GM18951 (cell line): ENCODE measurements around the gene PROSER2.
"Not testable (repeated sequence)": the region's sequence is repeated elsewhere in the genome, so short reads cannot be mapped to it uniquely, and the experiment has no call there.

Experiments used
- POLR2A ChIP-seq: IDR thresholded peaks from 4 replicates; pipeline ENCODE4 v1.6.1; 2011; ENCODE audit warnings: mild to moderate bottlenecking; ENCODE audit not compliant: insufficient read length, insufficient read depth; ENCODE audit errors: extremely low read depth
- in situ Hi-C: fragments of 300-500 bp; cut with MboI; formaldehyde crosslinking; loops from one replicate; pipeline ENCODE4 v1.12.0; 2022; ENCODE audit warnings: low sequenced_read_pairs, mixed read lengths, inconsistent platforms; ENCODE audit not compliant: unreplicated experiment

Gene PROSER2

DNA sequence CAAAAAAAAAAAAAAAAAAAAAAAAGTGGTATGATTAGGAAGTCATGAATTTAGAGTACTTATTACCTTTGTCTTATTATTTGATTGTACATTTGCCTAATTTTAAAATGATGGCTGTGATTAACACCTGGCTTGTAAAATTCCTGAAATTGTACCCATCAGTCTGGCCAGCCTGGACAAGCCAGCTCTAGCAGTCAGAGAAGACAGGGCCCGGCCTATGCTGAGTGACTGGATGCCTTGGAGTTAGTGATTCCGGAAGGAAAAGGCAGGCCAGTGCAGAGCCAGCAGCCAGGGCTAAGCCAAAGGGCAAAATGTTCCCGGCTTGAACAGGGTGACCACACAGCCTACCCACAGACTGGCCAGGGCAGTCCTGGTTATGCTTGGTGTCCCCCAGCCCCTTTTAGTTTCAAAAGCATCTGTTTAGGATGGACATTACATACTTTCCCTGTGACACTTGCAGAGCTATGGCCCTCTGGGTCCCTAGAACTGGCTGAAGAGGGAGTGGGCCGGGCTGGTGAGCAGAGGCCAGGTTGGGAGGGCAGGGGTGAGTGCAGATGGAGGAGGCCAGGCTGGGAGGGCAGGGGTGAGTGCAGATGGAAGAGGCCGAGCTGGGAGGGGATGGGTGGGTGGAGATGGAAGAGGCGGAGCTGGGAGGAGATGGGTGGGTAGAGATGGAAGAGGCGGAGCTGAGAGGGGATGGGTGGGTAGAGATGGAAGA is 61.7 kb downstream of the PROSER2 start:
- in situ Hi-C loops, result no loop called here
- no peak for TF ChIP-seq POLR2A

DNA sequence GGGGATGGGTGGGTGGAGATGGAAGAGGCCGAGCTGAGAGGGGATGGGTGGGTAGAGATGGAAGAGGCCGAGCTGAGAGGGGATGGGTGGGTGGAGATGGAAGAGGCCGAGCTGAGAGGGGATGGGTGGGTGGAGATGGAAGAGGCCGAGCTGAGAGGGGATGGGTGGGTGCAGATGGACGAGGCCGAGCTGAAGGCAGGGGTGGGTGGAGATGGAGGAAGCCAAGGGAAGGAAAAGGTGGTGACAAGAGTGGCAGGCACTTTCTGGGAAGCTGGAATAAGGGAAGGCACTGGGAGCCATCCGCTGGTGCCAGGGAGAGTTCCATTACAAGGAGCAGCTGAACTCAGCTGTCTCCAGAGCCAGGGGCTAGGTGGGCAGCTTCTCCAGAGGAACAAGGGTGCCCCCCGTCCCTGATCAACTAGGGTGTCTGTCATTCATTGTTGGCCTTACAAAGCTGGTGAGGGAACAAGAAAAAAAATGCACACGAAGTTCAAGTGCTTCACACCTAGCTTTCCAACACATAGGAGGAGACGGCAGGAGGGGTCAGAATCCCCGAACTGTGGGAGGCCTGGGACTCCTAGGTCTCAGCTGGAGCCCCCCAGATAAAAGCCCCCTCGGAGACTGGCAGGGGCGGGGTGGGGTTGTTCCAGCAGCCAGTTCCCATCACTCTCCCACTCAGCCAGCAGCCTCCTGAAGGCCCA is 62.4 kb downstream of the PROSER2 start:
- in situ Hi-C loops, result no loop called here
- no peak for TF ChIP-seq POLR2A

DNA sequence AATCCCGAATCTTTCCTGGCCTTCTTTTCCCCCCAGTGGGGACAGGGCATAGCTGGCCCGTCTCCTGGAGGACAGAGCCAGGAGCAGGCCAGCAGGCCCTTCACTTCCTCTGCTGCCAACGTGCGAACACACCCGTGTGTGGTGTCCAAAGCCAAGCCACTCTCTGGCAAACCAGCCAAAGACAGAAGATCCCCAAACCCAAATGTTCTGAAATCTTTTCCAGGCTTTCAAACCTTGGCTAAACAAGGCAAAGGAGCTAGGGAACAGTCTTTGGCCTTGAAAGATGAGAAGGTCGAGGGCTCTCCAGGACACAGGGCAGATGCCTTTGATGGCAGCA is 63.0 kb downstream of the PROSER2 start:
- no peak for TF ChIP-seq POLR2A
- in situ Hi-C loops, result no loop called here

DNA sequence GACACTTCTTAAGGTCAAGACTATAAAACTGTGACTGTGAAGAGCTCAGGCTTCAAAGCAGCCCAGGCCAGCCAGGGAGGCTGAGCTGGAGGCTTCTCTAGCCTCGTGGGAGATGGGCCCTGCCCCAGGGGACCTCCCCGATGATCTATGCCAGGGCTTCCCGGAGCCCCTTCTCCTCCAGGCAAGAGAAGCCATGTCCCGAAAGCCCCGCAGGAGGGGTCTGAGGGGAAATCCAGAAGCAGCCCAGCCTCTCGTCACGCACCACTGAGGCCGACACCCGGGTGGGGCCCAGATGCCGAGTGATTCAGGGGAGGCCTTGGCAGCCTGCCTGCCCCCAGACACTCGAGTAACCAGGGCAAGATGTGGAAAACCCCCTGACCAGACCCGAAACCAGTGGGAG is 63.7 kb downstream of the PROSER2 start:
- in situ Hi-C loops, result no loop called here
- no peak for TF ChIP-seq POLR2A

DNA sequence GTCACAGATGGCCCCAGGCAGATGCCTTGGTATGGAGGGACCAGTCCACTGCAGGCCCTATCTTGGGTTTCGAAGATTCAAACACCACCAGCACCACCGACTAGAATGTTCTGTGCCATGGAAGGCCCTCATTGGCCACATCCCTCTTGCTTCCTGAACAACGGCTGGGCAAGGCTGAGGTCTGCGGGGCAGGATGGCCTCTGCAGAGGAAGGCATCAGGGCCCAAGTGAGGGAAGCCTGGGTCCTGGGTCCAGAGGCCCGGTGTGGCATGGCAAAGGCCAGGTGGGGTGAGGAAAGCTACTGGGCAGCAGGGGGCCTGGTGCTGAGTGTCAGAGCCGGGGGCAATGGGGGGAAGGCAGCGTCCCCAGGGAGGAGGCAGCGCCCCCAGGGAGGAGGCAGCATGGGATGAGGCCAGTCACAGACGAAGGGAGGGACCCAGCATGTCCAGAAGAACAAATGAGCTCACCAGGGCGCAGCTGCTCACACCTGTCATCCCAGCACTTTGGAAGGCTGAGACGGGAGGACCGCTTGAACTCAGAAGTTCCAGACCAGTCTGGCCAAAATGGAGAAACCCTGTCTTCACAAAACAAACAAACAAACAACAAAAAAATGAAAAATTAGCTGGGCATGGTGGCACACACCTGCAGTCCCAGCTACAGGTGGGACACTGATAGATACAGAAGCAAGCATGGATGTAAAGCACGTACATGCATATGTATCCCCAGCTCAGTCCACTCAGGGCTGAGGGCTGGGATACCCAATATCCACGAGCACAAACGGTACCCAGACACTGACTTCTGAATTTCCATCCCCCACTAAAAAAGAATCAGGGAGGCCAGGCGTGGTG is 64.4 kb downstream of the PROSER2 start:
- TF ChIP-seq POLR2A, result no peak

DNA sequence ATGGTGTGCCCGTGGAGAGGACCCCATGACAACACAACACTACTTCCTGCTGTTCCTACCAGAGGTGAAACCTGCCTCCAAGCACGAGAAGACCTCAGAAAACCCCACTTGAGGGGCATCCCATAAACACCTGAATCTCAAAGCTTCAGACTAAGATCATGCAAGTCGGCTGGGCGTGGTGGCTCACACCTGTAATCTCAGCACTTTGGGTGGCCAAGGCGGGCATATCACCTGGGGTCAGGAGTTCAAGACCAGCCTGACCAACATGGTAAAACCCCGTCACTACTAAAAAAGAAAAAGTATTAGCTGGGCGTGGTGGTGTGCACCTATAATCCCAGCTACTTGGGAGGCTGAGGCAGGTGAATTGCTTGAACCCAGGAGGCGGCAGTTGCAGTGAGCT is 66.1 kb downstream of the PROSER2 start:
- in situ Hi-C loops, result not testable (repeated sequence)

More for the DNA sequence above, 64.4 kb downstream of the PROSER2 start:
- in situ Hi-C loops, result no loop called here

DNA sequence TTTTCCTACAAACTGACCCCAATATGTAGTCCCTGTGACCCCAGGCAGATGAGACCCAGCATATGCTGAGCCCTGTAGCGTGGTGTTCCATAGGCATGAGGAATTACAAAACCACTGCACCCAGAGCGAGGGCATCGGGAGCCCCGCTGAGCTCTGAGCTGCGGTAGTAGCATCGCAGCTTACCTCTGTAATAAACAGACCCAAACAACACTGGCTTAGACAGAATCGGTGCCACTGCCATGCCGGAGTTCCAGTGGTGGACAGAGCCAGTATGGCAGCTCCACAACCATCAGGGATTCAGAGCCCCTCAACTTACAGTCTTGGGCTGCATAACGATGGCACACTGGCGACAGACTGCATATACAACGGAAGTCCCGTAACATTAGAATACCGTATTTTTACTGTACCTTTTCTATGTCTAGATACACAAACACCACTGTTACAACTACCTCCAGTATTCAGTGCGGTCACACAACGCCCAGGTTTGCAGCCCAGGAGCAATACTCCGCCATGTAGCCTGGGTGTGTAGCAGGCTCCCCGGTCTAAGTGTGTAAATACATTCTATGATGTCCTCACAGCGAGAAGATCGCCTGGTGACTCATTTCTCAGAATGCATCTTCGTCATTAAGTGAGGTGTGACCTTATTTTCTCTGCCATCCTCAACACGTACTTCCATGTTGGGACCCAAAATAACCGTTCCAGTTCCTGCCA is 68.8 kb downstream of the PROSER2 start:
- in situ Hi-C loops, result no loop called here
- TF ChIP-seq POLR2A, result no peak

DNA sequence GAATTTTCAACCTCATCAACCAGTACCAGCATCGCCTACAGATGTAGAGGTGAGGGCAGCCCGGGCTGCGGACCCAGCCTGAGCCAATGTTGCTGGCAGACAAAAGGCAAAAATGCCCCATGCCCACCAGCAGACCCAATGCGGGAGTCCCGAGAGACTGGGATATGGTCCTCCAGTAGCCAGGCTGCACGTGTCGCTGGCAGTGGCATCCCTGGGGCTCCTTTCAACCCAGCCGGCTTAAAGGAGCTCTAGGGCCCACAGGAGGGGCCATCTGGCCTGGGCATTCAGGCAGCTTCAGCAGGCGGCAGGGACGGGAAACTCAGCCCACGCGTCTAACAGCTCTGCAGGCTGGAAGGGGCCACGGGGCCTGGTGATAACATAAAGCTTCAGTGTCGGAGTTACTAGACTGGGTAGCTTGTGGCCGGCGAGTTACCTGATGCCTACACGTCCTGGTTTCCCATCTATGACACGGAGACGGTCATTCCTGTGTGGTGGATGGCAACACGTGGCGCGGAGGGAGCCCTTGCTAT is 70.7 kb downstream of the PROSER2 start:
- in situ Hi-C loops, result no loop called here

DNA sequence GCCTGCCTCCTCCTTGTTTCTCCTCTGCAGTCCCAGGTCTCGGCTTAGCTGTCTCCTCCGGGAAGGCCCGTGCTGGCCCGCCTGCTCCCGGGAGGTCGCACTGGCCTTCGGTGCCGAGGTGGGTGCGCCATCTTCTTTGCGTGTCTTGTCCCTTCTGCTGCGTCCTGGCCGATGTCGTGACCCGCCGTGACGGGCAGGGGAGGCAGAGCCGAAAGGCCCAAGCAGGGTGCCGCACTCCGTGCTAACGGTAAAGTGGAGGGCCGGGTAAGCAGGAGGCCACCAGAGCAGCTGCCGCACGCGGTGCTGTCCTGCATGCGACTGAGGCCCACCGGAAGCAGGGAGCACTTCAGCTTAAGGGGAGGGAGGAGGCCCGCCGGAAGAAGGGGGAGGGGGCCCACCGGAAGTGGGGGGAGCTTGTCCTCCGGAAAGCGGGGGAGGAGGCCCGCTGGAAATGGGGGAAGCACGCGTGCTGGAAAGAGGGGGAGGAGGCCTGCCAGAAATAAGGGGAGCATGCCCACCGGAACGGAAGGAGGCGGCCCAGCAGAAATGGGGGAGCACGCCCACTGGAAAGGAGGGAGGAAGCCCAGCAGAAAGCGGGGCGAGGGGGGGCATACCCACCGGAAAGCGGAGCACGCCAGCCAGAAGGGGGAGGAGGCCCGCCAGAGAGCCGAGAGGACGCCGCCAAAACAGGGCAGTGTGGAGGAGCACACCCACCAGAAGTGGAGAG is 71.4 kb downstream of the PROSER2 start:
- no peak for TF ChIP-seq POLR2A
- in situ Hi-C loops, result no loop called here

More for the DNA sequence above, 70.7 kb downstream of the PROSER2 start:
- TF ChIP-seq POLR2A, result no peak

DNA sequence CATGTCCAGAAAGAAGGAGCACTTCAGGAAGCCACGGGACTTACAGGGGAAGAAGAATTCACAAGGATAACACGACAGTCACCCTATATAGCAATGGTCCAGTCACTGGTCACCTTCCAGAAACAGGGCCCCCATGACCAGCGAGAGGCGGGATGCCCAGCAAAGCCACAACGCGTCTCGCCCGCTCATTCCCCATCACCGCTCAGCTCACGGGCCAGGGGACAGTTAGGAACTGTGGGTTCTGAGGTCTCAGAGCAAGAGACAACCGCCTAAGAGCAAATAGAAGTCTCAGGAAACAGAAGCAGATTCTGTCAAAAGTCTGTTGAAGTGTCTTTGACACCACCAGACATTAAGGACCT is 71.9 kb downstream of the PROSER2 start:
- in situ Hi-C loops, result no loop called here
- no peak for TF ChIP-seq POLR2A

DNA sequence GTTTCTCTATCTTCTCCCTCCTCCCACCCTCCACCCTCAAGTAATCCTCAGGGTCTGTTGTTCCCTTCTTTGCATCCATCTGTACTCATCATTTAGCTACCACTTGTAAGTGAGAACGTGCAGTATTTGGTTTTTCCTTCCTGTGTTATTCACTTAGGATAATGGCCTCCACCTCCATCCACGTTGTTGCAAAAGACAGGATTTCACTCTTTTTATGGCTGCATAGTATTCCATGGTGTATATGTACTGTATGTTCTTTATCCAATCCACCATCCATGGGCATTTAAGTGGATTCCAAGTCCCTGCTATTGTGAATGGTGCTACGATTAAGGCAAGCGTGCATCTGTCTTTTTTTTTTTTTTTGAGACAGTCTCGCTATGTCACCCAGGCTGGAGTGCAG is 72.4 kb downstream of the PROSER2 start:
- TF ChIP-seq POLR2A, result no peak
- in situ Hi-C loops, result no loop called here

DNA sequence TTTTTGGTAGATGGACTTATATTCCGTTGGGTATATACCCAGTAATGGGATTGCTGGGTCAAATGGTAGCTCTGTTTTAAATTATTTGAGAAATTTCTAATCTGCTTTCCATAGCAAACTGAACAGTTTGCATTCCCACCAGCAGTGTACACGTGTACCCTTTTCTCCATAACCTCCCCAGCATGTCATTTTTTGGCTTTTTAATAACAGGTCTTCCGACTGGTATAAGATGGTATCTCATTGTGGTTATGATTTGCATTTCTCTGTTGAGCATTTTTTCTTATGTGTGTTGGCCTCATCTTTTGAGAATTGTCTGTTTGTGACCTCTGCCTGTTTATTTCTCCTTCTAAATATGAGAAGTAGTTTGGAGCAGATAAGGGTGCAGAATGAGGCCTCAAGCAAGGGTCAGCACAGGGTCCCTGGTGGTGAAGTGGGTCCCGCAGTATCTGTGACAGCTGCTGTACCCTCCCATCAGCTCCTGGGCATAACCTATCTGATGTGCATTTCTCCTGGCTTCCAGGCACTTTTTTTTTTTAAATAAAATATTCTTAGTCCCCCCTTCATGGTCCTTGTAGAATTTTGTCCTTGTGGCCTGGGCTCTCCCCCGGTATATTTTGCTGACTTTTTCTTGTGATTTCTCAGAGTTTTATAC is 73.5 kb downstream of the PROSER2 start:
- TF ChIP-seq POLR2A, result no peak
- in situ Hi-C loops, result no loop called here

DNA sequence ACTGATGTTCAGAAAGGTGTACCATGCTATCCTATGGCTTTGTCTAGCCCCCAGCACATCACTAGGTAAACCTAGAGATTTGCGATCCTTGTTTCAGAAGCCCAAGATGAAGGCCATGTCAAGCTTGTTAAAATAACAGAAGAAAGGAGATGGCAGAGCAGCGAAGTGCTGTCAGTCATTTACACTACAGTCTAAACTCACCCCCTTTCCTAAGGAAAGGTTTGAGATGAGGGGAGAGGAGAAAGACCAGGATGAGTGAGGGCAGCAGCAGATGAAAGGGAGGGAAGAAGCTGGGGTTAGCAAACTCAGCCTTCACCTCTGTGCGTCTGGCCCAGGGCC is 74.8 kb downstream of the PROSER2 start:
- in situ Hi-C loops, result no loop called here
- TF ChIP-seq POLR2A, result no peak
